T-helper 2 cell (primary cell): ENCODE data around the gene FITM2.
"Not testable (repeated sequence)": the region's sequence is repeated elsewhere in the genome, so short reads cannot be mapped to it uniquely, and the experiment has no call there.

Source experiments
- DNase-seq, 5 experiments: peaks; one replicate each; pipeline versions ENCODE4 v3.0.0 to v3.0.0-alpha.2; 2012 to 2022
- total RNA-seq, 2 donors: gene quantifications; one replicate each; lab custom pipeline; 2026; lab: John Stamatoyannopoulos, UW

Gene FITM2, protein sequence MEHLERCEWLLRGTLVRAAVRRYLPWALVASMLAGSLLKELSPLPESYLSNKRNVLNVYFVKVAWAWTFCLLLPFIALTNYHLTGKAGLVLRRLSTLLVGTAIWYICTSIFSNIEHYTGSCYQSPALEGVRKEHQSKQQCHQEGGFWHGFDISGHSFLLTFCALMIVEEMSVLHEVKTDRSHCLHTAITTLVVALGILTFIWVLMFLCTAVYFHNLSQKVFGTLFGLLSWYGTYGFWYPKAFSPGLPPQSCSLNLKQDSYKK
- total RNA-seq, result 6.9 to 10.1 reads per million in 2 donors

GRCh38 chr20:44310664-44311639 is at the start of gene FITM2:
Gene FITM2, minus strand, starts transcription at chr20:44311202. Its CDS starts 54 bp downstream, at chr20:44311148.
- peak; percentile 97 to 99 (median 98) for DNase-seq

DNA sequence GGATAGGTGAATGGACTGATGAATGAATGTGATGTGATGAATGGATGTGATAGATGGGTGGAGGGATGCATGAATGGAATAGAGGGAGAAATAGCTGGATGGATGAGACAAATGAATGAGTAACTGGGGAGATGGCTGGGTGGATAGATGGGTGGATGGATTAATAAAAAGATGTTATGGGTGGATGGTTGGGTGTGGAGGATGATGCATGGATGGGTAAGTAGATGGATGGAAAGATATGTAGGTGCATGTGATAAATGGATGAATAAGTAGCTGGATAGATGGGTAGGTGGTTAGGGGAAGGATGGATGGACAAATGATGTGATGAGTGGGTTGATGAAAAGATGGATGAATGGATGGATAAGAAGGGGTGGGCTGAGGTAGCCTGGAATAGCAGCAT is 49.2 kb upstream of the FITM2 start:
- DNase-seq, result no peak

DNA sequence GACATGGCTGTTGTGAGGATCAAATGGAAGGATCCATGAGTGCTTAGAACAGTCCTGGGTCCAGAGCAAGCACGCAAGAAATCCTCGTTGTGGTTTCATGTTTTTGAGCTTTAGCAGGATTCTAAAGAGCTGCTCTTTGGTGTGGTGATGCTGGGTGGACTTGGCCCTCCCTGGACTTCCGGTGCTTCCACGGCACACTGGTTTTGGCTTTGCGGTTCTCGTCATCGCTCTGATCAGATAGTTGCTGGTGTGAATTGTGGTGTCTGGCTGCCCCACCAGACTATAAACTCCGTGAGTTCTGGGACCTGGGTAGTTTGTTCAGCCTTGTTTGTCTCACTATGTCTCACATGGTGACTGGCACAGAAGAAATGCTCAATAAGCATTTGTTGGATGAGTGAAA is 47.8 kb upstream of the FITM2 start:
- no peak for DNase-seq

- no peak for DNase-seq
Measured at GRCh38 chr20:44357555-44358125, 46.6 kb upstream of the FITM2 start.

DNA sequence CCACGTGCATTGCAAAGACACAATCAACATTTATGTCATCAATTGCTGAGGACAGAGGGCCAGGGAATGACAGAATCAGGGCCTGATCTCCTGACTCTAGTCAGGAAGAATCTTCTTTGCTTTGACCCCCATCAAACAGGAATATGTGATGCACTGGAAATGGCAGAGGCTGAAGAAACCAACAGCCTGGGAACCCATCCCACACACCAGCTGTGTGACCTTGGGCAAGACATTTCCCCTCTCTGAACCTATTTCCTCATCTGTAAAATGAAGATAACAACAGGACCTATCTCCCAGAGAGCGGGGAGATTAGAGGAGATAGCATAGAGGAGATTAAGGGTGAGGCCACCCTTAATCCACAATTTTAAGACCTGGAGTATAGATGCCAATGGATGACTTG is 46.0 kb upstream of the FITM2 start:
- no peak for DNase-seq

- DNase-seq, result no peak
Measured at GRCh38 chr20:44356353-44356723, 45.3 kb upstream of the FITM2 start.

GRCh38 chr20:44355498-44356352 is 44.7 kb upstream of the FITM2 start, which contains the start of gene HNF4A:
Gene HNF4A, plus strand, starts transcription at chr20:44355699. Its CDS starts 106 bp downstream, at chr20:44355805.
- no peak for DNase-seq

GRCh38 chr20:44354979-44355497 is 44.0 kb upstream of the FITM2 start:
- DNase-seq, result no peak

DNA sequence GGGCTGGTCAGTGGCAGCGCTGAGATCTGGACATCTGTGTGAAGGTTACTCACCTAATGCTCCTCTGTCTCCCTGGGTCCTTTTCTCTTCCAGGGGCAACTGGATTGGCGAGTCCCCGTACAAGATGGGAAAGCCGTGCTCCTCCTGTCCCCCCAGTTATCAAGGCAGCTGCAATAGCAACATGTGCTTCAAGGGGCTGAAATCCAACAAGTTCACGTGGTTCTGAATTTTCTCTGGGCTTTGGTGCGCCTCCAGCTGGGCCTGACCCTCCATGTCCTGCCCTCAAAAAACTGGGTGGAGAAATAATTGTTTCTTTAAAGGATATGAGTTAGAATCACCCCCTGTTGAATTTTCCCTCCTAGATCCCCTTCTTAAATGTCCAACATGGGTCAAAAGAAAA is 39.6 kb upstream of the FITM2 start:
- no peak for DNase-seq

DNA sequence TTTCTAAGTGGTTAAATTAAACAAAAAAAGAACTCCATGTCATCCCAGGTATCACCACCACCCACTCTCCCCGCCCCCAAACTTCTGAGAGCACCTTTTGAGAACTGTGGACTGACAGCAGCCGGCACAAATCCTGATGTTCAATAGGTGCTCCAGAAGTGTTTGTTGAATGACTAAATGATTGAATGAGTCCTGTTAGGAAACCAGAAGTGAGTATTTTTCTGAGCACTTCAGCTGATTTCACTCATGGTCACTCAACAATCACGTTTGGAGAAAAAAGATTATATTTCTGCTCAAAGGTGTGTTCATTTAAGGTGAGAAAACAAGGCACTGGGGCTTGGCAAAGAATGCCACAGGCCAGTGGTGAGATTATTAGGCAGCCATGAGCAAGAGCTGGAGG is 38.3 kb upstream of the FITM2 start:
- no peak for DNase-seq

- no peak for DNase-seq
Measured at GRCh38 chr20:44348168-44348659, 37.2 kb upstream of the FITM2 start.

GRCh38 chr20:44345941-44346340 is 34.9 kb upstream of the FITM2 start:
- DNase-seq, result not testable (repeated sequence)

DNA sequence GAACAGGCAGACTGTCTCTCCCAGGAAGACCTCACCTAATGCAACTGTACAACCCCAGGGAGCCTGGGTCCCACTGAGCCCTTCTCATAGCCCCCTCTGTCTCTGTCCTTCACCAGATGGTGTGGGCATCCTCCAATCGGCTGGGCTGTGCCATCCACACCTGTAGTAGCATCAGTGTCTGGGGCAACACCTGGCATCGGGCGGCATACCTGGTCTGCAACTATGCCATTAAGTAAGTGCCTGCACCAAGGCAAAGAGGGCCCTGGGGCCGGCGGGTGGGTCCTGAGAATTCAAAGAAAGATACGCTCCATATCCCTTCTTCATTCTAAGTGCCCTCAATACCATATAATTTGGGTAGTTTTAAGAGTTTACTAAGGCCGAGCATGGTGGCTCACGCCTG is 34.1 kb upstream of the FITM2 start:
- DNase-seq, result no peak

DNA sequence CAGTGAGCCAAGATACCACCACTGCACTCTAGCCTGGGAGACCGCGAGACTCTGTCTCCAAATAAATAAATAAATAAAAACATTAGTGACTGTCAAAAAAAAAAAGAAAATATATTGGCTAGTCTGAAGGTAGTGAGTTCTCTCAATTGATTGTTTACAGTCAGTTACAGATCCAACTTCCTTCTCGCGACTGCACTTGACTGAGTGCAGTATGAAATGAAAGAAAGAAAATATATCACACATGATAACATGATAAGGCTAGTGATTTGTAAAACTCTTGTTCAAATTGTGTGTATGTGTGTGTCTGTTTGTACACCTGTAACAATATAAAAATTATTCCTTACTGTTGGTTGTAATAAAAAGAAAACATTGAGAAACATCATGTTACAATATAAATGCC is 33.7 kb upstream of the FITM2 start:
- DNase-seq, result no peak

- DNase-seq, result no peak
Measured at GRCh38 chr20:44343162-44343675, 32.2 kb upstream of the FITM2 start.

DNA sequence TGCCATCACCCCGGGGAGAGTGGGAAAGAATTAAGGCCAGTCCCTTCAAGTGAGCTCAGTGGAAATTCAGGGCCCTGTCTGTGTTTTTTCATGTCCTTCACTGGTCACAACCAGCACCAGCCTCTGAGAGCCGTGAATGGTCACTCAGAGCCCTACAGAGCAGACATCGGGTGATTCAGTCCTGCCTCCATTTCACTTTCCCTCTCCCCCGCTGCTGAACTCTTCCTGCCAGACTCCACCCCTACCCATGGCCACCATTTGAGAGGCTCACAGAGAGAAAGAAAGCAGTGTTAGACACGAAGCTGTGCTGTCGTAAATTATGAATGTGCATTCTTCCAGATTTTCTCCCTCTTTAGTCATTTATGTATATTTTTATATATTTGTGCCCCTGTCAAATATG is 31.2 kb upstream of the FITM2 start:
- no peak for DNase-seq

- DNase-seq, result no peak
Measured at GRCh38 chr20:44336725-44337380, 25.9 kb upstream of the FITM2 start, which contains the start of gene R3HDML. Gene R3HDML, plus strand, starts transcription at chr20:44337043. Its CDS starts 115 bp downstream, at chr20:44337158.

DNA sequence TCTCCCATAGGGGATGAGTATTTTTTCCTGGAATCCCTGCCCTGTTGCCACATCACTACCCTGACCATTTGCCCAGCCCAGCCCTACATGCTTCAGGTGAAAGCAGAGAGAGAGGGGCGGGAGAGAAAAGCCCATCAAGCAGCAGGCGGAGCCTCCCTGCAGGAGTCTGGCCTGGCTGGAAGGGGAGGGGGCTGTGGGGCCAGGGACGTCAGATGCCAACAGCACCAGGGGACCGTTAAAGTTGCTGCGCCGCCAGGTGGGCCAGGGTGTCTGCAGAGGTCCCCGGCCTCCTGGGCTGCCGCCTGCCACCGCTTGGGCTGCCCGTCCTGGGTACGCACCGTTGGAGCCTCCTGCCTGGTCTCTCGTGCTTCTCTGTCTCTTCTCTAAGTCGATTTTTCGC is 25.1 kb upstream of the FITM2 start:
- DNase-seq, result no peak

GRCh38 chr20:44335675-44336074 is 24.7 kb upstream of the FITM2 start:
- no peak for DNase-seq

DNA sequence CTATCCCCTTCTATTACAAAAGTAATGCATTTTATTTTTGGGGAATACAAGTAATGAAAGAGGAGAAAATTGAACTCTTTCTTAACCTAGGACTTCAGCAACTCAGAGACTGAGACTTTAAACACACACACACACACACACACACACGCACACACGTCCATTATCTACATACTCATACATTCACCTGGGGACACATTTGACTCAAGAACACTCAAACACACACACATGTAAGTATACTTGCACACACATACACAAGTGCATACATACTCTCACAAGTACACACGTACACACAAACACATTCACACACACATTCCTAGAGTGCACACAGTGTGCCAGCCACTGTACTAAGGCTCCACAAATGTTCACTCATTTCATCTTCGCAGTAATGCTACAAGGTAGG is 23.7 kb upstream of the FITM2 start:
- no peak for DNase-seq

DNA sequence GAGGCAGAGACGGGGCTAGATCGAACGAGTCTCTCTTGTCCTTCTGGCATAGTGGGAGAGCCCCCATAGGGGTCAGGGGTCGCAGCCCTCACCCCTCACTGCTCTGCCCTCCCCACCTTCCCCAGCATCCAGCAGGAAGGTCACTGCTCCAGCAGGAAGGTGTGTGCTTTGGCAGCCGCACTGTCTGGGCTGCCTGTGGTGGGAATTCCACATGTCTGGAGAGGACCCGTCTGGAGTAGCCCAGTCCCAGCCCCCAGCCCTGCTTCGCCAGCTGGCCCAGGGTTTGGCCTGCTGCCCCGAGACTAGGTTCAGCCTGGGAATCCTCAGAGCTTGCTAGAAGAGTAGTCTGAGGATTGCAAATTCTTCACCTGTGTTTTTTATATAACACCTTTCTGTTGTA is 23.3 kb upstream of the FITM2 start:
- DNase-seq, result no peak
